Inflammatory macrophage (primary cell): ENCODE results near the gene MAPT.
A peak's percentile ranks its signal among the peaks of the same experiment; 100 is the strongest.
"Not testable (repeated sequence)": the region's sequence is repeated elsewhere in the genome, so short reads cannot be mapped to it uniquely, and the experiment has no call there.

Source experiments
- DNase-seq, 2 donors: peaks; one replicate each; pipeline ENCODE4 v3.0.0-alpha.2; 2020 to 2022

MAPT gene

GRCh38 chr17:45995627-45996270, 101.4 kb downstream of the MAPT start:
- DNase-seq, result no peak

GRCh38 chr17:45996282-45996937, 102.1 kb downstream of the MAPT start:
- DNase-seq, result no peak

DNA sequence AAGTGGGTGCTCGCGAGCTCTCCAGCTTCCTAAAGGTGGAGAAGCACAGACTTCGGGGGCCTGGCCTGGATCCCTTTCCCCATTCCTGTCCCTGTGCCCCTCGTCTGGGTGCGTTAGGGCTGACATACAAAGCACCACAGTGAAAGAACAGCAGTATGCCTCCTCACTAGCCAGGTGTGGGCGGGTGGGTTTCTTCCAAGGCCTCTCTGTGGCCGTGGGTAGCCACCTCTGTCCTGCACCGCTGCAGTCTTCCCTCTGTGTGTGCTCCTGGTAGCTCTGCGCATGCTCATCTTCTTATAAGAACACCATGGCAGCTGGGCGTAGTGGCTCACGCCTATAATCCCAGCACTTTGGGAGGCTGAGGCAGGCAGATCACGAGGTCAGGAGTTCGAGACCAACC, 102.8 kb downstream of the MAPT start:
- DNase-seq, result no peak

- DNase-seq, result no peak
Measured at GRCh38 chr17:45997624-45998023, 103.3 kb downstream of the MAPT start.

- DNase-seq, result no peak
Measured at GRCh38 chr17:45998987-45999899, 104.9 kb downstream of the MAPT start, which contains the start of gene STH. TSS of gene STH (plus strand) at chr17:45999250. CDS start at chr17:45999280, 30 bp downstream.

DNA sequence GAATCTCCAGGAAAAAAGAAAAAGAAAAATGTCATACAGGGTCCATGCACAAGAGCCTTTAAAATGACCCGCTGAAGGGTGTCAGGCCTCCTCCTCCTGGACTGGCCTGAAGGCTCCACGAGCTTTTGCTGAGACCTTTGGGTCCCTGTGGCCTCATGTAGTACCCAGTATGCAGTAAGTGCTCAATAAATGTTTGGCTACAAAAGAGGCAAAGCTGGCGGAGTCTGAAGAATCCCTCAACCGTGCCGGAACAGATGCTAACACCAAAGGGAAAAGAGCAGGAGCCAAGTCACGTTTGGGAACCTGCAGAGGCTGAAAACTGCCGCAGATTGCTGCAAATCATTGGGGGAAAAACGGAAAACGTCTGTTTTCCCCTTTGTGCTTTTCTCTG, 105.5 kb downstream of the MAPT start:
- DNase-seq, result no peak

DNA sequence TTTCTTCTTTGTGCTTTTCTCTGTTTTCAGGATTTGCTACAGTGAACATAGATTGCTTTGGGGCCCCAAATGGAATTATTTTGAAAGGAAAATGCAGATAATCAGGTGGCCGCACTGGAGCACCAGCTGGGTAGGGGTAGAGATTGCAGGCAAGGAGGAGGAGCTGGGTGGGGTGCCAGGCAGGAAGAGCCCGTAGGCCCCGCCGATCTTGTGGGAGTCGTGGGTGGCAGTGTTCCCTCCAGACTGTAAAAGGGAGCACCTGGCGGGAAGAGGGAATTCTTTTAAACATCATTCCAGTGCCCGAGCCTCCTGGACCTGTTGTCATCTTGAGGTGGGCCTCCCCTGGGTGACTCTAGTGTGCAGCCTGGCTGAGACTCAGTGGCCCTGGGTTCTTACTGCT, 105.9 kb downstream of the MAPT start:
- DNase-seq, result no peak

DNA sequence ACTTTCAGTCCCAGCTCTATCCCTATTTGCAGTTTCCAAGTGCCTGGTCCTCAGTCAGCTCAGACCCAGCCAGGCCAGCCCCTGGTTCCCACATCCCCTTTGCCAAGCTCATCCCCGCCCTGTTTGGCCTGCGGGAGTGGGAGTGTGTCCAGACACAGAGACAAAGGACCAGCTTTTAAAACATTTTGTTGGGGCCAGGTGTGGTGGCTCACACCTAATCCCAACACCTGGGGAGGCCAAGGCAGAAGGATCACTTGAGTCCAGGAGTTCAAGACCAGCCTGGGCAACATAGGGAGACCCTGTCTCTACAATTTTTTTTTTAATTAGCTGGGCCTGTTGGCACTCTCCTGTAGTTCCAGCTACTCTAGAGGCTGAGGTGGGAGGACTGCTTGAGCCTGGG, 106.4 kb downstream of the MAPT start:
- DNase-seq, result no peak

GRCh38 chr17:46001390-46002310, 107.3 kb downstream of the MAPT start:
- DNase-seq, result no peak

- DNase-seq, result peak; percentile 73 to 77
Measured at GRCh38 chr17:46002311-46002972, 108.1 kb downstream of the MAPT start.

DNA sequence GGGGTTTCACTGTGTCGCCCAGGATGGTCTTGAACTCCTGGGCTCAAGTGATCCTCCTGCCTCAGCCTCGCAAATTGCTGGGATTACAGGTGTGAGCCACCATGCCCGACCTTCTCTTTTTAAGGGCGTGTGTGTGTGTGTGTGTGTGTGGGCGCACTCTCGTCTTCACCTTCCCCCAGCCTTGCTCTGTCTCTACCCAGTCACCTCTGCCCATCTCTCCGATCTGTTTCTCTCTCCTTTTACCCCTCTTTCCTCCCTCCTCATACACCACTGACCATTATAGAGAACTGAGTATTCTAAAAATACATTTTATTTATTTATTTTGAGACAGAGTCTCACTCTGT, 108.6 kb downstream of the MAPT start:
- DNase-seq, result no peak

GRCh38 chr17:46003907-46004748, 109.8 kb downstream of the MAPT start:
- no peak for DNase-seq

- DNase-seq, result not testable (repeated sequence)
Measured at GRCh38 chr17:46006082-46006481, 111.7 kb downstream of the MAPT start.

DNA sequence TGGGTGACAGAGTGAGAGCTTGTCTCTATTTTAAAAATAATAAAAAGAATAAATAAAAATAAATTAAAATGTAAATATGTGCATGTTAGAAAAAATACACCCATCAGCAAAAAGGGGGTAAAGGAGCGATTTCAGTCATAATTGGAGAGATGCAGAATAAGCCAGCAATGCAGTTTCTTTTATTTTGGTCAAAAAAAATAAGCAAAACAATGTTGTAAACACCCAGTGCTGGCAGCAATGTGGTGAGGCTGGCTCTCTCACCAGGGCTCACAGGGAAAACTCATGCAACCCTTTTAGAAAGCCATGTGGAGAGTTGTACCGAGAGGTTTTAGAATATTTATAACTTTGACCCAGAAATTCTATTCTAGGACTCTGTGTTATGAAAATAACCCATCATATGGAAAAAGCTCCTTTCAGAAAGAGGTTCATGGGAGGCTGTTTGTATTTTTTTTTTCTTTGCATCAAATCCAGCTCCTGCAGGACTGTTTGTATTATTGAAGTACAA, 113.2 kb downstream of the MAPT start:
- DNase-seq, result no peak

- no peak for DNase-seq
Measured at GRCh38 chr17:46008591-46008990, 114.2 kb downstream of the MAPT start.

- DNase-seq, result no peak
Measured at GRCh38 chr17:46009681-46010596, 115.6 kb downstream of the MAPT start.

DNA sequence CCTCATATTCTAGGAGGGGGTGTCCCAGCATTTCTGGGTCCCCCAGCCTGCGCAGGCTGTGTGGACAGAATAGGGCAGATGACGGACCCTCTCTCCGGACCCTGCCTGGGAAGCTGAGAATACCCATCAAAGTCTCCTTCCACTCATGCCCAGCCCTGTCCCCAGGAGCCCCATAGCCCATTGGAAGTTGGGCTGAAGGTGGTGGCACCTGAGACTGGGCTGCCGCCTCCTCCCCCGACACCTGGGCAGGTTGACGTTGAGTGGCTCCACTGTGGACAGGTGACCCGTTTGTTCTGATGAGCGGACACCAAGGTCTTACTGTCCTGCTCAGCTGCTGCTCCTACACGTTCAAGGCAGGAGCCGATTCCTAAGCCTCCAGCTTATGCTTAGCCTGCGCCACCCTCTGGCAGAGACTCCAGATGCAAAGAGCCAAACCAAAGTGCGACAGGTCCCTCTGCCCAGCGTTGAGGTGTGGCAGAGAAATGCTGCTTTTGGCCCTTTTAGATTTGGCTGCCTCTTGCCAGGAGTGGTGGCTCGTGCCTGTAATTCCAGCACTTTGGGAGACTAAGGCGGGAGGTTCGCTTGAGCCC, 116.3 kb downstream of the MAPT start:
- no peak for DNase-seq

GRCh38 chr17:46011711-46012505, 117.6 kb downstream of the MAPT start:
- DNase-seq, result peak in 1 of 2 donors; percentile 10
